D721Med (cell line): ENCODE results near the gene SLC45A1.

Source experiments
- DNase-seq: peaks from one replicate; pipeline ENCODE4 v3.0.0; 2011; ENCODE audit warnings: low spot score; ENCODE audit not compliant: insufficient read length
- FAIRE-seq: peaks from 2 replicates; lab custom pipeline; 2011; peaks lifted over from hg19 to GRCh38; lab: Jason Lieb, UNC
- CTCF ChIP-seq: IDR thresholded peaks from 2 replicates; pipeline ENCODE4 v1.5.1; 2012; ENCODE audit warnings: mild to moderate bottlenecking, control low read depth; ENCODE audit not compliant: insufficient read depth; ENCODE audit errors: missing control alignments

SLC45A1 gene

GRCh38 chr1:8338526-8339202, 20.8 kb downstream of the SLC45A1 start:
- TF ChIP-seq CTCF, result no peak
- no peak for FAIRE-seq
- DNase-seq, result no peak

GRCh38 chr1:8339203-8339600, 21.3 kb downstream of the SLC45A1 start:
- DNase-seq (no peak), FAIRE-seq (no peak)
- TF ChIP-seq CTCF, result no peak

- TF ChIP-seq CTCF, result no peak
- no peak for FAIRE-seq
- no peak for DNase-seq
These were observed 22.5 kb downstream of the SLC45A1 start for GRCh38 chr1:8340448-8340847.

GRCh38 chr1:8342325-8342724, 24.4 kb downstream of the SLC45A1 start:
- DNase-seq, result no peak
- TF ChIP-seq CTCF, result no peak
- no peak for FAIRE-seq

GRCh38 chr1:8343044-8343443, 25.1 kb downstream of the SLC45A1 start:
- no peak for DNase-seq
- TF ChIP-seq CTCF, result no peak
- no peak for FAIRE-seq

- DNase-seq, result no peak
- TF ChIP-seq CTCF, result no peak
- FAIRE-seq, result no peak
These were observed 25.6 kb downstream of the SLC45A1 start for GRCh38 chr1:8343464-8344001.

GRCh38 chr1:8344893-8345507, 27.1 kb downstream of the SLC45A1 start:
- DNase-seq (no peak), FAIRE-seq (no peak)
- no peak for TF ChIP-seq CTCF
